Lower lobe of right lung (tissue), 2 donors: ENCODE data around the gene UNC13A. TPM values are rescaled to one million over a fixed set of nuclear protein-coding genes. Genes with fewer than 3 reads are reported as not detected.
A peak's percentile ranks its signal among the peaks of the same experiment; 100 is the strongest.

Experiments used
- ATAC-seq, 2 donors: fragments of 200-7000 bp; cut with Tn5 transposase; one replicate each; pipeline ENCODE4 v1.9.1; 2020 to 2022; ENCODE audit warnings: mild to moderate bottlenecking in 2 of 2, moderate library complexity in 2 of 2
- DNase-seq: peaks from one replicate; pipeline ENCODE4 v3.0.0-alpha.2; 2020
- H3K27ac ChIP-seq: fragments of 200-600 bp; one replicate; pipeline ENCODE4 v1.8.0; 2022
- H3K27me3 ChIP-seq: fragments of 200-600 bp; one replicate; pipeline ENCODE4 v1.8.0; 2022; ENCODE audit warnings: low read depth
- H3K36me3 ChIP-seq: fragments of 200-600 bp; one replicate; pipeline ENCODE4 v1.8.0; 2022; ENCODE audit warnings: mild to moderate bottlenecking
- H3K4me1 ChIP-seq: fragments of 200-600 bp; one replicate; pipeline ENCODE4 v1.8.0; 2022
- H3K4me3 ChIP-seq: fragments of 200-600 bp; one replicate; pipeline ENCODE4 v1.8.0; 2022; ENCODE audit warnings: mild to moderate bottlenecking
- H3K9me3 ChIP-seq: fragments of 200-600 bp; one replicate; pipeline ENCODE4 v1.8.0; 2022
- intact Hi-C: fragments of 100-400 bp; cut with DNase I; formaldehyde crosslinking; loops from one replicate; pipeline ENCODE4 v1.11.0; 2022
- total RNA-seq: library from RNA; stranded (reverse); fragmentation: NEBNext Ultra II Directional; extraction: Animal tissue kit (Norgen Biotek cat#: 25700); gene quantifications from one replicate; pipeline ENCODE4 v1.2.1, GENCODE V29; 2021
- TF ChIP-seq, protein P1 (sequence below): fragments of 200-600 bp; IDR thresholded peaks from one replicate; pipeline ENCODE4 v1.8.0; 2022; ENCODE audit warnings: antibody characterized with exemption, mild to moderate bottlenecking
- donor health status: DM: no; HTN: yes; CAD: no; lungs with severe emphysema.

The UNC13A gene
- total RNA-seq, 1 donor from 2014 or later: 0.21 TPM

DNA sequence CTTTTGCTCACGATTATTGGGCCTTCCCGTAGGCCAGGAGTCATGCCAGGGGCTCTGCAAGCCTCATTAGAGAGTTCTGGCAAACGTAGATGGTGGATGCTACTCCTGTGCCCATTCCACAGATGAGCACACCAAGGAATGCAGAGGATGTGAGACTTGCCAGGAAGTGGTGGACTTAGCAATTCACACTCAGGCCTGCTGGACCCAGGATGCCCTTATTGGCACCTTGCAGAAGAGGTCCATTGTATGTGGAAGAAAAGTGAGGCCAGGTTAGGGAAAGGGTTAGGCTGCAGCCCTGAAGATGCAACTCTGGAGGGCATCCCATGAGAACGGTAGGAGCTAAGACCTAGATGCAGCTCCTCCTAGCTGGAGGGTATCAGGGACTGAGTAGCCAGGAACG is 5.9 kb downstream of the UNC13A start:
- H3K27me3 ChIP-seq: peaks cover 42% of the 10 kb centered on the region
- TF ChIP-seq, protein P1, sequence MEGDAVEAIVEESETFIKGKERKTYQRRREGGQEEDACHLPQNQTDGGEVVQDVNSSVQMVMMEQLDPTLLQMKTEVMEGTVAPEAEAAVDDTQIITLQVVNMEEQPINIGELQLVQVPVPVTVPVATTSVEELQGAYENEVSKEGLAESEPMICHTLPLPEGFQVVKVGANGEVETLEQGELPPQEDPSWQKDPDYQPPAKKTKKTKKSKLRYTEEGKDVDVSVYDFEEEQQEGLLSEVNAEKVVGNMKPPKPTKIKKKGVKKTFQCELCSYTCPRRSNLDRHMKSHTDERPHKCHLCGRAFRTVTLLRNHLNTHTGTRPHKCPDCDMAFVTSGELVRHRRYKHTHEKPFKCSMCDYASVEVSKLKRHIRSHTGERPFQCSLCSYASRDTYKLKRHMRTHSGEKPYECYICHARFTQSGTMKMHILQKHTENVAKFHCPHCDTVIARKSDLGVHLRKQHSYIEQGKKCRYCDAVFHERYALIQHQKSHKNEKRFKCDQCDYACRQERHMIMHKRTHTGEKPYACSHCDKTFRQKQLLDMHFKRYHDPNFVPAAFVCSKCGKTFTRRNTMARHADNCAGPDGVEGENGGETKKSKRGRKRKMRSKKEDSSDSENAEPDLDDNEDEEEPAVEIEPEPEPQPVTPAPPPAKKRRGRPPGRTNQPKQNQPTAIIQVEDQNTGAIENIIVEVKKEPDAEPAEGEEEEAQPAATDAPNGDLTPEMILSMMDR: no peak
- H3K9me3 ChIP-seq: no peaks in the 10 kb centered on the region
- ATAC-seq (no peak), DNase-seq (no peak)
- H3K4me3 ChIP-seq: no peak overlapping the region
- no peak overlapping the region for H3K27ac ChIP-seq
- H3K4me1 ChIP-seq: peaks cover 23% of the 10 kb centered on the region
- intact Hi-C loops: no loop called here
- H3K36me3 ChIP-seq: no peaks in the 10 kb centered on the region

DNA sequence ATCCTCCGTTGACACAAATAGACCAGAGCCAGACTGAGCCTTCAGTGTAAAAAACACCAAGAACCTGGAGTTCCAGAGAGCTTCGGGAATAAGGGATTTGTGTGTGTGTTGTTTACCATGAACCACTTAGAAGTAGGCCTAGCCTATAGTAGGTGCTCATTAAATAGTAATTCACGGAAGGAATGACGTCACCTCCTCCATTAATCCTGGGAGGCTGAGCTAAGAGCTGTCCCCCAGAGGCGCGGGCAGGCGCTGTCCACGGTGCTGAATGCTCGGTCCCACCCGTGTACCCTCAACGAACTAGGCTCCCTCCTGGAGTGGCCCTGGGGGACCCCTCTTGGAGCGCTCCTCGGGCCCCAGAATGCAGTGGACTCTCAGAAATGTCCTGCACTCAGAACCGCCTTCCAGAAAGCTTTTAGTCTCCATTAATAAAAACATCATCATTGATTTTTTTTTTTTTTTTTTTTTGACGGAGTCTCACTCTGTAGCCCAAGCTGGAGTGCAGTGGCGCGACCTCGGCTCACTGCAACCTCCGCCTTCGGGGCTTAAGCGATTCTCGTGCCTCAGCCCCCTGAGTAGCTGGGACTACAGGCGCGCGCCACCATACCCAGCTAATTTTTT is 6.5 kb downstream of the UNC13A start:
- ATAC-seq: peak in 1 of 2 donors; percentile 29
- Histone ChIP-seq H3K36me3 (no peaks in the 10 kb centered on the region), H3K4me3 (no peak overlapping the region), H3K4me1 (peaks cover 17% of the 10 kb centered on the region), H3K27me3 (peaks cover 38% of the 10 kb centered on the region), H3K27ac (no peak overlapping the region), H3K9me3 (no peaks in the 10 kb centered on the region)
- TF ChIP-seq, protein P1: no peak
- intact Hi-C loops: no loop called here
- no peak for DNase-seq

DNA sequence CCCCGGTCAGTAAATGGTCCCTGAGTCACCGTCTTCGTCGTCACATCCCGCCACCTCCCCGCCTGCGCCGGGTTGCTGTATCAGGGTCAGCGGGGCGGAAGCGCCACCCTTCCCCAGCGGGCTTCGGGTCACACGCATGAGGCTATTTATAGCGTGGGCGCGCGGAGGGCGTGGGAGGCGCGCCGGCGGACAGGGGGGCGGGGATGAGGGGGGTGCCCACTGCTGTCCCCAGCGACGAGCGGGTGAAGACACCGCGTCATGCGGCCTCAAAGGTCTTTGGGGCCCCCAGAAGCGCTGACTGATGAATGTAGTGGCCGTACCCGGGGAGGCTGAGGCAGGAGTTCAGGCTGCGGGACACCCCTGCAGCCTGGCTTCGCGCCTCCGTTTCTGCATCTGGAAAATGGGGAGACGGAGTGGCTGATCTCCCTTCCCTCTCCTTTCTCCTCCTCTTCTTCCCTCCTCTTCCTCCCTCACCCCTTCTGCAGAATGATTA is 7.9 kb downstream of the UNC13A start:
- H3K9me3 ChIP-seq: no peaks in the 10 kb centered on the region
- H3K27ac ChIP-seq: no peak overlapping the region
- H3K36me3 ChIP-seq: no peaks in the 10 kb centered on the region
- H3K4me1 ChIP-seq: peaks cover 11% of the 10 kb centered on the region
- peak; percentile 88 to 91 for ATAC-seq
- H3K4me3 ChIP-seq: peak overlapping the region; percentile 36
- H3K27me3 ChIP-seq: peaks cover 27% of the 10 kb centered on the region
- intact Hi-C loops: no loop called here
- TF ChIP-seq, protein P1: no peak
- DNase-seq: peak; percentile 83

DNA sequence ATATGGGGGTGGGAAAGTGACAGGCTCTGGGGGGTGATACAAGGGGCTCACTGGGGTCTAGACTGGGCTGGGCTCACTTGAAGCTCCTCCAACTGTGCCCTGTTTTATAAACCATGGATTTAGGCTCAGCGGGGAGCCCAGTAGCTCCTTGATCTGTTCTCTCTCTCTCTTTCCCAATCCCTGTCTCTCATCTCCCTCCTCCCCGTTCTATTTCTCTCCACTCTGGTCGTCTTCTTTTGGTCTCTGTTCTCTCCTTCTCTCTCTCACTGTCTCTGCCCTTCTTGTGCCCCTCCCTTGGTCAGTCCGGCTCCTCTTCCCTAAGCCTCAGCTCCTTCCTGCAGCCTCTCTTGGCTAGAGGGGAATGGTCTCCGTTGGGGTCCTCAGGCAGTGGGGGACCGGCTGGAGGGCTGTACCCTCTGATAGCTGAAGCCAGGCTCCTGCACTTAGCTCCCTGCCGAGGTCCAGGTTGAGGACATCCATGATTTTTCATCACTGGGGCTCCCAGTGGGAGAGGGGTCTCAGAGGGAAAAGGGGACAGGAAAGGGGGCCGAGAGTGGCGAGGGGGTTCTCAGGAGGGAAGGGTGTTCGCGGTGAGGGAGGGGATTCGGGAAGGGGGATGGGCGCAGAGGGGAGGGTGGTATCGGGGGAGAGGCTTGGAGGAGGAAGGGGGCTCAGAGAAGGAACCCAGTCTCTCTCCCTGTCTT is 8.5 kb downstream of the UNC13A start:
- H3K4me1 ChIP-seq: peaks cover 11% of the 10 kb centered on the region
- peak in 1 of 2 donors; percentile 4 for ATAC-seq
- no peaks in the 10 kb centered on the region for H3K36me3 ChIP-seq
- H3K27me3 ChIP-seq: peaks cover 21% of the 10 kb centered on the region
- H3K4me3 ChIP-seq: peak overlapping the region; percentile 36
- intact Hi-C loops: no loop called here
- TF ChIP-seq, protein P1: no peak
- H3K27ac ChIP-seq: no peak overlapping the region
- H3K9me3 ChIP-seq: no peaks in the 10 kb centered on the region
- DNase-seq: no peak

DNA sequence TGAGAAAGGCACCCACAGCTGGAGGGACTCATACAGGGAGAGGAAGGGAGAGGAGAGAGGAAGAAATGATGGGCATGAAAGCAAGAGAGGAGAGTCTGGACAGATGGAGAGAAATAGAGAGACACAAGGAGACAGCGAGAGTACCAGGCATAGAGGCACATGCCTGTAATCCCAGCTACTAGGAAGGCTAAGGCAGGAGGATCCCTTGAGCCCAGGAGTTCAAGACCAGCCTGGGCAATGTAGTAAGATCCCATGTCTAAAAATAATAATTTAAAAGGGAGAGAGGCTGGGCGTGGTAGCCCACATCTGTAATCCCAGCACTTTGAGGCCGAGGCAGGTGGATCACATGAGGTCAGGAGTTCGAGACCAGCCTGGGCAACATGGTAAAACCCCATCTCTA is 9.3 kb downstream of the UNC13A start:
- TF ChIP-seq, protein P1: no peak
- H3K27ac ChIP-seq: no peak overlapping the region
- intact Hi-C loops: no loop called here
- DNase-seq: no peak
- ATAC-seq: no peak
- no peak overlapping the region for H3K4me3 ChIP-seq
- H3K27me3 ChIP-seq: peaks cover 18% of the 10 kb centered on the region
- H3K36me3 ChIP-seq: no peaks in the 10 kb centered on the region
- peaks cover 11% of the 10 kb centered on the region for H3K4me1 ChIP-seq
- no peaks in the 10 kb centered on the region for H3K9me3 ChIP-seq
